ENCODE measurements around the gene RIPK3. TPM values are rescaled to one million over a fixed set of nuclear protein-coding genes. Genes with fewer than 3 reads are reported as not detected.

The RIPK3 gene
- total RNA-seq, 2 experiments from 2014 or later: 11.0 to 11.8 TPM

DNA sequence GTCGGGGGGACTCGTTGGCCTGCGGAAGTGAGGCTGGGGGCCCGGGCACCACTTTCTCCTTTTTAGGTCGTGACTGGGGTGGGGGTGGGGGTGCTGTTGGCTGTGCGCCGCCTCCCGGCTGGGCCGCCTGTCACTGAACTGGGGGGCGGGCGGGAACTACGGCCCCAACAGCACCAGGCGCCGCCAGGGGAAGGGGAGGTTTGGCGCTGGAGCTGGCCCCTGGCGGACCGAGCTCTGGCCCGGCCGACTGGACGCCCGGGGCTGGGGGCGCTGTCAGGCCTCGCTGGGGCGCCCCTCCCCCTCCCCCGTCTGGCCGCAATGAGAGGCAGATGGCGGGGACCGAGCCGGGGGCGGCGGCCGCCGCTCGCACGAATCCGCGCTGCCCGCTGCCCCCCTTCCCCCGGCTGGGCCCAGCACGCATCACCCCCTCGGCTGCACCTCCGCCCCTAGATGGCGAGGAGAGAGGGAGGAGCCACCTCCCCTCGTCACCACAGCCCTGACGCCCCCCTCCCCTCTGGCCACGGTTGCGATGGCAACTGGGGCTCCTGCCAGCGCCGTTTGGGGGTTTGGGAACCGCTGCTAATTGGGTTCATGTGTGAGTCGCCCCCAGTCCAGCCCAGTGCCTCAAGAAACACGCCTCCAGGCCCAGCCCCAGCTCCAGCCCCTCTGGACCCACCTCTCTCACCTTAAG is 28.9 kb upstream of the RIPK3 start:
- POLR2A ChIA-PET: interaction anchor here (0.6 kb wide), 1 partner anchor 1347 kb away, joined by 7 read pairs; no protein-coding TSS in a partner anchor
- peak overlapping the region; percentile 41 for H3K4me3 Mint-ChIP-seq

GRCh38 chr14:24368212-24368561 is 28.4 kb upstream of the RIPK3 start:
- ChIA-PET CTCF (no interaction called here), POLR2A (interaction anchor here (0.6 kb wide), 1 partner anchor 1346 kb away, joined by 7 read pairs; no protein-coding TSS in a partner anchor)
- Mint-ChIP-seq H3K4me3 (peak overlapping the region; percentile 41), H3K9me3 (no peaks in the 10 kb centered on the region), H3K4me1 (ENCODE audit: low read depth) (peaks cover 24% of the 10 kb centered on the region), H3K36me3 (no peaks in the 10 kb centered on the region), H3K27ac (no peak overlapping the region), H3K27me3 (peaks cover 32% of the 10 kb centered on the region)
- no peak for DNase-seq
- intact Hi-C loops (cut with micrococcal nuclease): loop anchor here (5.0 kb wide), 1 partner anchor 36 kb away; no protein-coding TSS in a partner anchor

More for the DNA sequence above, 28.9 kb upstream of the RIPK3 start:
- Mint-ChIP-seq H3K27ac (no peak overlapping the region), H3K27me3 (peaks cover 29% of the 10 kb centered on the region), H3K4me1 (ENCODE audit: low read depth) (peaks cover 24% of the 10 kb centered on the region), H3K36me3 (no peaks in the 10 kb centered on the region), H3K9me3 (no peaks in the 10 kb centered on the region)
- intact Hi-C loops (cut with micrococcal nuclease): loop anchor here (5.0 kb wide), 1 partner anchor 36 kb away; no protein-coding TSS in a partner anchor
- CTCF ChIA-PET: no interaction called here
- DNase-seq: peak; percentile 24

DNA sequence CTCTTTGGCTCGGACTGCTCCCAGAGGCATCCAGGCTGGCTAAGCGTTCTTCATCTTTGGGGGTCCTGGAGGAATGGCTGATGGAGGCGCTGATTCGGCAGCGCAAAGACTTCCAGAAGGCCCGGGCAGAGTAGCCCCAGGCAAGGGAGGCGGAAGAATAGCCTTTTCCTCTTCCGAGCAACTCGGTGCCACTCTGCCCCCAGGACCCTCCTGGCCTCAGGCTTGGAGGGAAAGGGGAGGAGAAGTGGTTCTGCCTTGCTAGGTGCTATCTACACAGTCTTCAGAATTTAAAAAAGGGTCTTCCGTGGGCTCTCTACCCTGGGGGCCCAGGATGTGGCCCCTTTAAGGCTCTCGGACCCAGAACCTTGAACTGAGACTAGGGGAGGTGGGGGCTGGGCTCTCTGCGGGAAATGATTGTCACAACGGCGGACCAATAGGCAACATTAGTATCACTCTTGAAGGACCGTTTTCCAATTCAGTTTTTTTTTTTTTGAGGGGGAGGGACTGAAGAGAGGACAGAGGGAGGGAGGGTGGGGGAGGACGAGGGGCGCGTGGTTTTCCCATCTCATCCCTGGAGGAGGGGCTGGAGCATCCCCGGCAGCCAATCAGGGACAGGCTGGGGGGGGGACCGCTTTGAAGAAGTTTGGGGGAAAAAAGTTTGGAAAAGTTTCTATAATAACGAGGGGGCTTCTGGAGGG is 27.9 kb upstream of the RIPK3 start, which contains the start of gene NFATC4:
TSS of gene NFATC4 (plus strand) at position 671 of the 698 bp plus-strand sequence. CDS start 157 bp downstream, outside the sequence.
- H3K4me3 Mint-ChIP-seq: peak within 1 kb of the TSS; percentile 55
- intact Hi-C loops (cut with micrococcal nuclease): loop anchor here (5.0 kb wide), 1 partner anchor 35 kb away; no protein-coding TSS in a partner anchor
- DNase-seq: no peak
- peaks cover 35% of the 10 kb centered on the region for H3K27me3 Mint-ChIP-seq
- H3K27ac Mint-ChIP-seq: no peak within 1 kb of the TSS
- ChIA-PET POLR2A (interaction anchor here (0.6 kb wide), 1 partner anchor 1346 kb away, joined by 7 read pairs; no protein-coding TSS in a partner anchor), CTCF (no interaction called here)
- H3K9me3 Mint-ChIP-seq: no peaks in the 10 kb centered on the region
- H3K4me1 Mint-ChIP-seq (ENCODE audit: low read depth): peaks cover 24% of the 10 kb centered on the region
- no peaks in the 10 kb centered on the region for H3K36me3 Mint-ChIP-seq

GRCh38 chr14:24366721-24367513 is 27.1 kb upstream of the RIPK3 start:
- intact Hi-C loops (cut with micrococcal nuclease): loop anchor here (5.0 kb wide), 1 partner anchor 35 kb away; no protein-coding TSS in a partner anchor
- no peaks in the 10 kb centered on the region for H3K36me3 Mint-ChIP-seq
- ChIA-PET CTCF (interaction anchor here (0.8 to 2.3 kb wide), 11 partner anchors 27 to 74 kb away, joined by 3 to 129 read pairs (median 9); partner anchors contain the start of genes CBLN3, KHNYN and RIPK3), POLR2A (interaction anchor here (0.9 to 2.0 kb wide), 3 partner anchors 14 to 124 kb away, joined by 3 to 19 read pairs (median 5); partner anchors contain the start of genes CBLN3, KHNYN and TINF2)
- peaks cover 24% of the 10 kb centered on the region for H3K4me1 Mint-ChIP-seq (ENCODE audit: low read depth)
- peaks cover 39% of the 10 kb centered on the region for H3K27me3 Mint-ChIP-seq
- DNase-seq: peak; percentile 34
- H3K4me3 Mint-ChIP-seq: peak overlapping the region; percentile 55
- no peaks in the 10 kb centered on the region for H3K9me3 Mint-ChIP-seq
- H3K27ac Mint-ChIP-seq: no peak overlapping the region

DNA sequence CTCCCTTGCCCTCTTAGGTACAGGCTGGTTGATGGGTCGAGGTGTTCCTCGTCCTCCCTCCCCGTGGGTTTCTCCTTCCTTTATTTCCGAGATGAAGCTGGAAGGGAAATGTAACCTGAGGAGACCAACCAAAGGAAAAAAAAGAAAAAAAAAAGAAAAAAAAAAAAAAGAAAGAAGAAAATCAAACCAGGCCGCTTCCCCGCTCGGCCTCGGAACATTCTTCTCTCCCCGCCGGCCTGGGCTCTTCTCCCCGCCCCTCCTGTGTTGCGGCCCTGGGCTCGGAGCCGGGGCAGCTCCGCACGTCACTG is 26.6 kb upstream of the RIPK3 start:
- Mint-ChIP-seq H3K9me3 (no peaks in the 10 kb centered on the region), H3K36me3 (no peaks in the 10 kb centered on the region), H3K4me3 (no peak overlapping the region), H3K27ac (no peak overlapping the region), H3K4me1 (ENCODE audit: low read depth) (peaks cover 24% of the 10 kb centered on the region), H3K27me3 (peaks cover 44% of the 10 kb centered on the region)
- POLR2A ChIA-PET: interaction anchor here (0.9 to 2.0 kb wide), 3 partner anchors 14 to 124 kb away, joined by 3 to 19 read pairs (median 5); partner anchors contain the start of genes CBLN3, KHNYN and TINF2
- no peak for DNase-seq
- CTCF ChIA-PET: interaction anchor here (0.8 to 2.3 kb wide), 11 partner anchors 27 to 75 kb away, joined by 3 to 129 read pairs (median 9); partner anchors contain the start of genes CBLN3, KHNYN and RIPK3
- intact Hi-C loops (cut with micrococcal nuclease): loop anchor here (5.0 kb wide), 1 partner anchor 34 kb away; no protein-coding TSS in a partner anchor

GRCh38 chr14:24365600-24366412 is 26.0 kb upstream of the RIPK3 start:
- Mint-ChIP-seq H3K36me3 (no peaks in the 10 kb centered on the region), H3K4me3 (peak overlapping the region; percentile 39), H3K4me1 (ENCODE audit: low read depth) (peaks cover 24% of the 10 kb centered on the region), H3K27me3 (peaks cover 44% of the 10 kb centered on the region), H3K27ac (no peak overlapping the region), H3K9me3 (no peaks in the 10 kb centered on the region)
- ChIA-PET POLR2A (interaction anchor here (0.9 to 2.0 kb wide), 3 partner anchors 13 to 123 kb away, joined by 3 to 19 read pairs (median 5); partner anchors contain the start of genes CBLN3, KHNYN and TINF2), CTCF (interaction anchor here (0.8 to 2.3 kb wide), 16 partner anchors 24 to 75 kb away, joined by 3 to 129 read pairs (median 8); partner anchors contain the start of genes CBLN3, KHNYN and RIPK3)
- intact Hi-C loops (cut with micrococcal nuclease): loop anchor here (1.0 to 5.0 kb wide), 2 partner anchors 34 to 65 kb away; no protein-coding TSS in a partner anchor
- peak; percentile 77 for DNase-seq

DNA sequence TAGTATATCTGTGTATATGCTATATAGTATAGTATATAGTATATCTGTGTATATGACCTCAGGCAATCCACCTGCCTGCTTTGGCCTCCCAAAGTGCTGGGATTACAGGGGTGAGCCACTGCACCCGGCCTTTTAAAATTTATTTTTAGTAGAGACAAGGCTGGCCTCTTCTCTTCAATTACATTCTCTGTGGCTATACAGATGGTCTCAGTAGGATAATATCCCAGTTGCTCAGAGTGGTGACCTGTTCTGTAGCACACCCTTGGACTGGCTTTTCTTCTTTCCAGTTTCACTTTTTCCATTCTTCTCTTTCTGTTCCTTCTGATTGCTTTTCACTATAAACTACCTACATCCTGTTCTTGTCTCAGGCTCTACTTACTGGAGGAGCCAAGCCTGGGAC is 25.1 kb upstream of the RIPK3 start:
- peaks cover 44% of the 10 kb centered on the region for H3K27me3 Mint-ChIP-seq

DNA sequence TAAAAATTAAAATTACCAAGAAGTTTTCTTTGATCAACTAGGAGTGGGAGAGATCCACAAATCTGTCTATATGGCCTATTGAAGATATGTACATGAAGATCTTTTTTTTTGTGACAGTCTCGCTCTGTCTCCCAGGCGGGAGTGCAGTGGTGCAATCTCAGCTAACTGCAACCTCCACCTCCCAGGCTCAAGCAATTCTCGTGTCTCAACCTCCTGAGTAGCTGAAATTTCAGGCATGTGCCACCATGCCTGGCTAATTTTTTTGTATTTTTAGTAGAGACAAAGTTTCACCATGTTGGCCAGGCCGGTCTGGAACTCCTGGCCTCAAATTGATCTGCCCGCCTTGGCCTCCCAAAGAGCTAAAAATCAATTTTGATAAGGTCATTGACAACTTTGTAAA is 23.6 kb upstream of the RIPK3 start:
- intact Hi-C loops (cut with micrococcal nuclease): no loop called here
- CTCF ChIA-PET: interaction anchor here (1.2 to 7.4 kb wide), 4 partner anchors 30 to 73 kb away, joined by 3 to 58 read pairs (median 10); partner anchors contain the start of genes ADCY4, KHNYN and LTB4R2
- no peak overlapping the region for H3K4me3 Mint-ChIP-seq
- H3K36me3 Mint-ChIP-seq: peaks cover 4% of the 10 kb centered on the region
- no peak overlapping the region for H3K27ac Mint-ChIP-seq
- POLR2A ChIA-PET: interaction anchor here (3.0 kb wide), 1 partner anchor 68 kb away, joined by 9 read pairs; no protein-coding TSS in a partner anchor
- no peaks in the 10 kb centered on the region for H3K9me3 Mint-ChIP-seq
- DNase-seq: no peak
- H3K27me3 Mint-ChIP-seq: peaks cover 43% of the 10 kb centered on the region
- peaks cover 24% of the 10 kb centered on the region for H3K4me1 Mint-ChIP-seq (ENCODE audit: low read depth)

More for the DNA sequence above, 25.1 kb upstream of the RIPK3 start:
- Mint-ChIP-seq H3K9me3 (no peaks in the 10 kb centered on the region), H3K4me3 (no peak overlapping the region), H3K4me1 (ENCODE audit: low read depth) (peaks cover 24% of the 10 kb centered on the region), H3K36me3 (peaks cover 3% of the 10 kb centered on the region), H3K27ac (no peak overlapping the region)
- intact Hi-C loops (cut with micrococcal nuclease): loop anchor here (1.0 to 5.0 kb wide), 2 partner anchors 33 to 66 kb away; no protein-coding TSS in a partner anchor
- POLR2A ChIA-PET: interaction anchor here (2.0 kb wide), 1 partner anchor 66 kb away, joined by 19 read pairs; the partner anchor contains the start of genes CBLN3 and KHNYN
- CTCF ChIA-PET: interaction anchor here (0.8 to 2.3 kb wide), 9 partner anchors 23 to 69 kb away, joined by 3 to 129 read pairs (median 8); partner anchors contain the start of genes CBLN3 and KHNYN
- no peak for DNase-seq

GRCh38 chr14:24362241-24362960 is 22.6 kb upstream of the RIPK3 start:
- Mint-ChIP-seq H3K4me1 (ENCODE audit: low read depth) (peaks cover 18% of the 10 kb centered on the region), H3K27ac (no peak overlapping the region), H3K4me3 (no peak overlapping the region), H3K27me3 (peaks cover 39% of the 10 kb centered on the region), H3K9me3 (no peaks in the 10 kb centered on the region), H3K36me3 (peaks cover 4% of the 10 kb centered on the region)
- POLR2A ChIA-PET: interaction anchor here (0.9 to 3.0 kb wide), 2 partner anchors 23 to 69 kb away, joined by 3 to 9 read pairs; no protein-coding TSS in a partner anchor
- intact Hi-C loops (cut with micrococcal nuclease): no loop called here
- CTCF ChIA-PET: interaction anchor here (0.8 to 7.4 kb wide), 8 partner anchors 10 to 74 kb away, joined by 3 to 58 read pairs (median 6); partner anchors contain the start of genes ADCY4, CIDEB, KHNYN and LTB4R2
- DNase-seq: no peak
